IMR-90 (cell line): ENCODE measurements around the gene HSP90B1. TPM values are rescaled to one million over a fixed set of nuclear protein-coding genes. Genes with fewer than 3 reads are reported as not detected.

Experiments used
- ATAC-seq: fragments of 200-7000 bp; cut with Tn5 transposase; 2 replicates; pipeline ENCODE4 v1.9.1; 2020; ENCODE audit warnings: low read depth, mild to moderate bottlenecking, moderate library complexity
- BruUV-seq: library from RNA; stranded (reverse); fragments of 400-500 nt; replicated peaks from 2 replicates; lab custom pipeline; 2021; lab: Mats Ljungman, UMichigan
- CTCF ChIA-PET: fragments of 300-600 bp; formaldehyde crosslinking; extraction: SDS; loops from one replicate; lab custom pipeline; 2021; ENCODE audit warnings: antibody characterized with exemption; lab: Yijun Ruan, JAX
- POLR2A ChIA-PET: fragments of 300-600 bp; sonication (Branson Sonifier 250); formaldehyde crosslinking; loops from one replicate; lab custom pipeline; 2022; ENCODE audit warnings: antibody characterized with exemption; ENCODE audit not compliant: unreplicated experiment; lab: Charles Lee
- DNase-seq: peaks from one replicate; pipeline ENCODE4 v3.0.0; 2013
- H2AFZ ChIP-seq: replicated peaks from 2 replicates; pipeline ENCODE3; 2013; ENCODE audit warnings: low read length, mild to moderate bottlenecking; ENCODE audit not compliant: poor library complexity
- H2AK5ac ChIP-seq: 2 replicates; pipeline ENCODE4 v1.6.1; 2013; ENCODE audit warnings: low read depth, low read length, inconsistent platforms
- H2AK9ac ChIP-seq: replicated peaks from 2 replicates; pipeline ENCODE3; 2013; ENCODE audit warnings: mild to moderate bottlenecking, low read depth, low read length, moderate library complexity; ENCODE audit not compliant: poor library complexity
- H2BK120ac ChIP-seq: 2 replicates; pipeline ENCODE4 v1.6.1; 2013; ENCODE audit warnings: low read depth, low read length, inconsistent platforms
- H2BK15ac ChIP-seq: 3 replicates; pipeline ENCODE4 v1.6.1; 2013; ENCODE audit warnings: low read depth, low read length, inconsistent platforms
- H2BK20ac ChIP-seq: 2 replicates; pipeline ENCODE4 v1.6.1; 2013; ENCODE audit warnings: low read depth, mild to moderate bottlenecking, inconsistent platforms, low read length, moderate library complexity
- H2BK5ac ChIP-seq: 2 replicates; pipeline ENCODE4 v1.6.1; 2013; ENCODE audit warnings: mild to moderate bottlenecking, low read depth, low read length, inconsistent platforms; ENCODE audit not compliant: poor library complexity, severe bottlenecking
- H3K14ac ChIP-seq: replicated peaks from 2 replicates; pipeline ENCODE4 v1.6.1; 2013; ENCODE audit warnings: low read depth, low read length, inconsistent platforms
- H3K18ac ChIP-seq: 2 replicates; pipeline ENCODE4 v1.6.1; 2013; ENCODE audit warnings: low read depth, low read length, control low read depth
- H3K23ac ChIP-seq: 2 replicates; pipeline ENCODE4 v1.6.1; 2013; ENCODE audit warnings: low read depth, low read length, inconsistent platforms
- H3K27ac ChIP-seq: 2 replicates; pipeline ENCODE4 v1.5.1; 2013; ENCODE audit warnings: mild to moderate bottlenecking, control low read depth, low read length; ENCODE audit not compliant: insufficient read depth
- H3K27me3 ChIP-seq: 2 replicates; pipeline ENCODE4 v1.6.1; 2013; ENCODE audit warnings: low read length; ENCODE audit not compliant: control insufficient read depth, insufficient read depth
- H3K36me3 ChIP-seq: 2 replicates; pipeline ENCODE4 v1.6.1; 2013; ENCODE audit warnings: low read length, mixed read lengths; ENCODE audit not compliant: control insufficient read depth, insufficient read depth
- H3K4ac ChIP-seq: 2 replicates; pipeline ENCODE4 v1.6.1; 2013; ENCODE audit warnings: low read depth, low read length, inconsistent platforms
- H3K4me1 ChIP-seq: 2 replicates; pipeline ENCODE4 v1.6.1; 2013; ENCODE audit warnings: low read length, mixed read lengths; ENCODE audit not compliant: control insufficient read depth, insufficient read depth
- H3K4me2 ChIP-seq: 2 replicates; pipeline ENCODE4 v1.6.1; 2013; ENCODE audit warnings: low read depth, mild to moderate bottlenecking, control low read depth, low read length, moderate library complexity
- H3K4me3 ChIP-seq: 2 replicates; pipeline ENCODE4 v1.5.1; 2013; ENCODE audit warnings: low read depth, mild to moderate bottlenecking, control low read depth, low read length, moderate library complexity; ENCODE audit not compliant: insufficient read depth
- H3K56ac ChIP-seq: 2 replicates; pipeline ENCODE4 v1.6.1; 2013; ENCODE audit warnings: low read length, inconsistent platforms; ENCODE audit not compliant: insufficient read depth; ENCODE audit errors: extremely low read depth
- H3K79me1 ChIP-seq, 2 experiments: 2 replicates each; pipeline ENCODE4 v1.6.1; 2013; ENCODE audit warnings: low read length in 2 of 2, inconsistent platforms in 1 of 2, low read depth in 1 of 2
- H3K9ac ChIP-seq: 2 replicates; pipeline ENCODE4 v1.6.1; 2013; ENCODE audit warnings: low read depth, low read length, control low read depth
- H3K9me1 ChIP-seq: 2 replicates; pipeline ENCODE4 v1.6.1; 2013; ENCODE audit warnings: low read length, inconsistent platforms; ENCODE audit not compliant: insufficient read depth
- H3K9me3 ChIP-seq: 2 replicates; pipeline ENCODE4 v1.6.1; 2013; ENCODE audit warnings: low read length; ENCODE audit not compliant: control insufficient read depth, insufficient read depth
- H4K20me1 ChIP-seq: 2 replicates; pipeline ENCODE4 v1.6.1; 2013; ENCODE audit warnings: low read length, inconsistent platforms; ENCODE audit not compliant: insufficient read depth
- H4K5ac ChIP-seq: 2 replicates; pipeline ENCODE4 v1.6.1; 2013; ENCODE audit warnings: mild to moderate bottlenecking, low read depth, low read length, control low read depth
- H4K8ac ChIP-seq, 2 experiments: 2 replicates each; pipeline ENCODE4 v1.6.1; 2013; ENCODE audit warnings: low read depth in 2 of 2, low read length in 2 of 2, control low read depth in 1 of 2, inconsistent platforms in 1 of 2
- H4K91ac ChIP-seq: 2 replicates; pipeline ENCODE4 v1.6.1; 2013; ENCODE audit warnings: low read depth, low read length, inconsistent platforms; ENCODE audit not compliant: insufficient read depth
- BHLHE40 ChIP-seq: fragments of 150-350 bp; IDR thresholded peaks from 2 replicates; pipeline ENCODE4 v1.6.1; 2016; ENCODE audit warnings: mild to moderate bottlenecking, low read depth, low read length
- CEBPB ChIP-seq: IDR thresholded peaks from 2 replicates; pipeline ENCODE4 v1.6.1; 2012; ENCODE audit warnings: low read depth, low read length, improper control_type of control experiment
- ELK1 ChIP-seq: fragments of 150-350 bp; IDR thresholded peaks from 2 replicates; pipeline ENCODE4 v1.6.1; 2016; ENCODE audit warnings: low read depth, mild to moderate bottlenecking, low read length, moderate library complexity, borderline replicate concordance
- FOS ChIP-seq: fragments of 150-350 bp; IDR thresholded peaks from 2 replicates; pipeline ENCODE4 v1.6.1; 2016; ENCODE audit warnings: low read depth, low read length
- MAFK ChIP-seq: IDR thresholded peaks from 2 replicates; pipeline ENCODE4 v1.6.1; 2012; ENCODE audit warnings: low read depth, low read length, improper control_type of control experiment
- MXI1 ChIP-seq: IDR thresholded peaks from 2 replicates; pipeline ENCODE4 v1.6.1; 2012; ENCODE audit warnings: low read depth, mild to moderate bottlenecking, low read length, moderate library complexity, borderline replicate concordance
- NFE2L2 ChIP-seq: fragments of 150-350 bp; IDR thresholded peaks from 2 replicates; pipeline ENCODE4 v1.6.1; 2016; ENCODE audit warnings: low read depth, mild to moderate bottlenecking, low read length
- POLR2A ChIP-seq: IDR thresholded peaks from 2 replicates; pipeline ENCODE4 v1.6.1; 2012; ENCODE audit warnings: mild to moderate bottlenecking, low read depth, low read length
- RAD21 ChIP-seq: IDR thresholded peaks from 2 replicates; pipeline ENCODE4 v1.6.1; 2012; ENCODE audit warnings: low read length, improper control_type of control experiment
- RCOR1 ChIP-seq: IDR thresholded peaks from 2 replicates; pipeline ENCODE4 v1.6.1; 2012; ENCODE audit warnings: mild to moderate bottlenecking, low read length, improper control_type of control experiment; ENCODE audit not compliant: insufficient replicate concordance
- SMC3 ChIP-seq: fragments of 150-350 bp; IDR thresholded peaks from 2 replicates; pipeline ENCODE4 v1.6.1; 2016; ENCODE audit warnings: low read depth, mild to moderate bottlenecking, antibody characterized with exemption, low read length, moderate library complexity
- WGBS, 2 experiments: methylation state at CpG; one replicate each; pipeline versions ENCODE4 v1.1.5 to v1.1.7; 2013; ENCODE audit warnings: missing lambda C conversion rate in 2 of 2; ENCODE audit not compliant: insufficient read length in 1 of 2; ENCODE audit errors: extremely low coverage in 2 of 2; 5-methylcytosine and 5-hydroxymethylcytosine counted together
- dilution Hi-C: fragments of 300-500 bp; cut with HindIII; formaldehyde crosslinking; loops from one replicate; pipeline ENCODE4 v1.14.3; 2018; ENCODE audit warnings: low sequenced_read_pairs; ENCODE audit not compliant: unreplicated experiment
- in situ Hi-C: fragments of 300-500 bp; cut with MboI; formaldehyde crosslinking; loops from 3 replicates; pipeline ENCODE4 v1.14.3; 2019; ENCODE audit warnings: low sequenced_read_pairs, inconsistent platforms, mixed read lengths
- intact Hi-C: fragments of 100-400 bp; cut with micrococcal nuclease; formaldehyde crosslinking; loops from 2 replicates; pipeline ENCODE4 v1.10.0; 2022
- polyA plus RNA-seq, 3 experiments: library from polyadenylated mRNA; depleted of rRNA; stranded (reverse); fragments of >200 nt; gene quantifications; 2 replicates each; pipeline ENCODE4 v1.2.3, GENCODE V29; 2012; ENCODE audit warnings: low replicate concordance in 1 of 3
- total RNA-seq: library from RNA; depleted of rRNA; stranded (reverse); fragments of >200 nt; gene quantifications from 2 replicates; pipeline ENCODE4 v1.2.3, GENCODE V29; 2012
- TF ChIP-seq, protein P1 (sequence below): fragments of 150-350 bp; IDR thresholded peaks from 2 replicates; pipeline ENCODE4 v1.6.1; 2017; ENCODE audit warnings: mild to moderate bottlenecking, antibody characterized with exemption, low read length, low read depth
- TF ChIP-seq, protein P2 (sequence below): conservative IDR thresholded peaks from 2 replicates; pipeline ENCODE4 v1.5.1; 2012; ENCODE audit warnings: mild to moderate bottlenecking, low read depth, low read length, improper control_type of control experiment

The HSP90B1 gene
- total and polyA plus RNA-seq, 2 of the 4 experiments (the other 2 are of a cell fraction), result 398 to 765 TPM

- Histone ChIP-seq H3K56ac (no peak overlapping the region), H3K18ac (no peak overlapping the region), H3K4me1 (no peaks in the 10 kb centered on the region), H3K23ac (no peak overlapping the region), H3K27me3 (no peaks in the 10 kb centered on the region), H2BK5ac (no peak overlapping the region), H3K36me3 (peaks cover 54% of the 10 kb centered on the region), H3K79me1 (peaks cover 24 to 26% of the 10 kb centered on the region in 2 experiments), H4K8ac (no peak overlapping the region), H2BK20ac (no peak overlapping the region), H2BK15ac (no peak overlapping the region), H3K4ac (no peak overlapping the region), H2AK5ac (no peak overlapping the region), H2BK120ac (no peak overlapping the region), H3K27ac (no peak overlapping the region), H3K4me2 (no peak overlapping the region), H3K9me3 (no peaks in the 10 kb centered on the region), H3K14ac (no peak overlapping the region), H2AFZ (no peak overlapping the region), H4K20me1 (peaks cover 9% of the 10 kb centered on the region; the same call in 1 of the 2 replicates), H3K9ac (no peak overlapping the region), H3K4me3 (no peak overlapping the region), H4K5ac (no peak overlapping the region), H3K9me1 (no peaks in the 10 kb centered on the region), H4K91ac (no peak overlapping the region), H2AK9ac (no peak overlapping the region)
- dilution Hi-C loops, result no loop called here
- ChIA-PET CTCF (no interaction called here), POLR2A (no interaction called here)
- TF ChIP-seq ELK1 (no peak), BHLHE40 (no peak), MAFK (no peak), RAD21 (no peak), RCOR1 (no peak), POLR2A (no peak), FOS (no peak), NFE2L2 (no peak), MXI1 (no peak), CEBPB (no peak), SMC3 (no peak)
- TF ChIP-seq, protein P1, sequence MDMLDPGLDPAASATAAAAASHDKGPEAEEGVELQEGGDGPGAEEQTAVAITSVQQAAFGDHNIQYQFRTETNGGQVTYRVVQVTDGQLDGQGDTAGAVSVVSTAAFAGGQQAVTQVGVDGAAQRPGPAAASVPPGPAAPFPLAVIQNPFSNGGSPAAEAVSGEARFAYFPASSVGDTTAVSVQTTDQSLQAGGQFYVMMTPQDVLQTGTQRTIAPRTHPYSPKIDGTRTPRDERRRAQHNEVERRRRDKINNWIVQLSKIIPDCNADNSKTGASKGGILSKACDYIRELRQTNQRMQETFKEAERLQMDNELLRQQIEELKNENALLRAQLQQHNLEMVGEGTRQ, result no peak
- TF ChIP-seq, protein P2, sequence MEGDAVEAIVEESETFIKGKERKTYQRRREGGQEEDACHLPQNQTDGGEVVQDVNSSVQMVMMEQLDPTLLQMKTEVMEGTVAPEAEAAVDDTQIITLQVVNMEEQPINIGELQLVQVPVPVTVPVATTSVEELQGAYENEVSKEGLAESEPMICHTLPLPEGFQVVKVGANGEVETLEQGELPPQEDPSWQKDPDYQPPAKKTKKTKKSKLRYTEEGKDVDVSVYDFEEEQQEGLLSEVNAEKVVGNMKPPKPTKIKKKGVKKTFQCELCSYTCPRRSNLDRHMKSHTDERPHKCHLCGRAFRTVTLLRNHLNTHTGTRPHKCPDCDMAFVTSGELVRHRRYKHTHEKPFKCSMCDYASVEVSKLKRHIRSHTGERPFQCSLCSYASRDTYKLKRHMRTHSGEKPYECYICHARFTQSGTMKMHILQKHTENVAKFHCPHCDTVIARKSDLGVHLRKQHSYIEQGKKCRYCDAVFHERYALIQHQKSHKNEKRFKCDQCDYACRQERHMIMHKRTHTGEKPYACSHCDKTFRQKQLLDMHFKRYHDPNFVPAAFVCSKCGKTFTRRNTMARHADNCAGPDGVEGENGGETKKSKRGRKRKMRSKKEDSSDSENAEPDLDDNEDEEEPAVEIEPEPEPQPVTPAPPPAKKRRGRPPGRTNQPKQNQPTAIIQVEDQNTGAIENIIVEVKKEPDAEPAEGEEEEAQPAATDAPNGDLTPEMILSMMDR, result no peak
- in situ Hi-C loops, result no loop called here
- intact Hi-C loops, result loop anchor here (10.0 kb wide), 1 partner anchor 377 kb away; no protein-coding TSS in a partner anchor
- WGBS, 2 experiments, result no CpG with 5 or more reads among the region's 7 CpGs
- DNase-seq, result no peak
- no TSS peak for BruUV-seq
- no peak for ATAC-seq
Observed at GRCh38 chr12:103947871-103948555, 17.8 kb downstream of the HSP90B1 start.
